Measurements from ENCODE around the gene PCNX2. TPM values are rescaled to one million over a fixed set of nuclear protein-coding genes. Genes with fewer than 3 reads are reported as not detected.

The PCNX2 gene
- total RNA-seq, 4 donors from 2014 or later, result 4.3 to 19.5 (median 9.0) TPM

DNA sequence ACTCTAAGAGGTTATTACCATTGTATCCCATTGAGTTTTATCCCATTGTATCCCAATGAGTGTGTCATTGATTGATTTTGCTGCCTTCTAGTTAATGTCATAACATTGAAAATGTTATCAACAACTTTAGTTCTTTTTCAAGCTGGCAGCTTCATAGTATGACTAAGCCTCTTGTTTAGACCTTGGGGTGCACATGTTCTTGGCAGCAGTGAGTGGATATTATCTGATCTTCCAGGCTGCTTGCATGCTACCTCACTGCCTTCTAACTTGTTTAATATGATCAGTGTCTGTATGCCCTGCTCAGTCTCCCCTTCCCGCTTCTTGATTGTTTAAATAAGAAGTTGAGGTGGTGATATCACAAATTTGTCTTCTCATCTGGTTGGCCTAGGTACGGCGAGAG lies 320.6 kb downstream of the PCNX2 start:
- H3K4me1 ChIP-seq, result peaks cover 0 to 16% (median 0%) of the 10 kb centered on the region in 3 donors
- intact Hi-C loops (cut with DNase I), result no loop called here
- H3K27me3 ChIP-seq, result no peaks in the 10 kb centered on the region
- 80 to 91% methylated on average over 1 to 3 of the region's 3 CpGs for WGBS, 2 donors
- peaks cover 13 to 86% (median 18%) of the 10 kb centered on the region in 3 donors for H3K36me3 ChIP-seq
- TF ChIP-seq POLR2A (IDR thresholded peaks at IDR 0.05), result no peak
- TF ChIP-seq, protein P1, sequence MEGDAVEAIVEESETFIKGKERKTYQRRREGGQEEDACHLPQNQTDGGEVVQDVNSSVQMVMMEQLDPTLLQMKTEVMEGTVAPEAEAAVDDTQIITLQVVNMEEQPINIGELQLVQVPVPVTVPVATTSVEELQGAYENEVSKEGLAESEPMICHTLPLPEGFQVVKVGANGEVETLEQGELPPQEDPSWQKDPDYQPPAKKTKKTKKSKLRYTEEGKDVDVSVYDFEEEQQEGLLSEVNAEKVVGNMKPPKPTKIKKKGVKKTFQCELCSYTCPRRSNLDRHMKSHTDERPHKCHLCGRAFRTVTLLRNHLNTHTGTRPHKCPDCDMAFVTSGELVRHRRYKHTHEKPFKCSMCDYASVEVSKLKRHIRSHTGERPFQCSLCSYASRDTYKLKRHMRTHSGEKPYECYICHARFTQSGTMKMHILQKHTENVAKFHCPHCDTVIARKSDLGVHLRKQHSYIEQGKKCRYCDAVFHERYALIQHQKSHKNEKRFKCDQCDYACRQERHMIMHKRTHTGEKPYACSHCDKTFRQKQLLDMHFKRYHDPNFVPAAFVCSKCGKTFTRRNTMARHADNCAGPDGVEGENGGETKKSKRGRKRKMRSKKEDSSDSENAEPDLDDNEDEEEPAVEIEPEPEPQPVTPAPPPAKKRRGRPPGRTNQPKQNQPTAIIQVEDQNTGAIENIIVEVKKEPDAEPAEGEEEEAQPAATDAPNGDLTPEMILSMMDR (IDR thresholded peaks at IDR 0.05), result no peak
- peaks cover 0 to 20% (median 16%) of the 10 kb centered on the region in 3 donors for H3K9me3 ChIP-seq
- no peak overlapping the region for H3K4me3 ChIP-seq
- peak overlapping the region in 1 of 4 donors; percentile 9 for H3K27ac ChIP-seq
- DNase-seq, result no peak

DNA sequence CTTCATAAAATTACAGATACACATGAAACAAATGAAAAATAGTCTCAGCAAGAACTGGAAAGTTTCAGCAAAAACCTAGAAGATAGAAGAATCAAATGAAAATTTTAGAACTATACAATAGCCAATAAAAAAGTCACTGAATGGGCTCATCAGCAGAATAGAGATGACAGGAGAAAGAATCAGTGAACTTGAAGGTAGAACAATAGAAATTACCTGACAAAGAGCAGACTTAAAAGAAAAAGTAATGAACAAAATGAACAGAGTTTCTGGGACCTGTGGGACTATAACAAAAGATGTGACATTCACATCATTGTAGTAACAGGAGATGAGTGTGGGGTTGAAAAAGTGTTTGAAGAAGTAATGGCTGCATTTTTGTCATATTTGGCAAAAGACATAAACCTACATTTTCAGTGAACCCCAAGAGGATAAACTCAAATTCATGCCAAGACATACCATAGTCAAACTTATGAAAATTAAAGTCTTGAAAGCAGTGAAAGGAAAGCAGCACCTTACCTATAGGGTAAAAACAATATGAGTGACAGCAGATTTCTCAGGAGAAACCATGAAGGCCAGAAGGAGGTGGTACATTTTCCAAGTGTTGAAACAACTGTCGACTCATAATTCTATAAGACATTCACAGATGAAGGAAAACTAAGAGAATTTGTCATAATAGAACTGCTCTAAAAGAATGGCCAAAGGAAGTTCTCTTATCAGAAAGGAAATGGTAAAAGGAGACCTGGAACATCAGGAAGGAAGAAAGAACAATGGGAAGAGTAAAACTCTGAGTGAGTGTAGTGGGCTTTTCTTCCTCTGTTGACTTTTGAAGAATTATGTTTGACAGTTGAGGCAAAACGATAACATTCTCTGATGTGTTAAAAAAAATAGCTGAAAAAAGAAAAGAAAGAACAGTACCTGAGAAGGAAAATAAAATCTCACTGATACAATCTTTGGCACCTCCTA lies 321.6 kb downstream of the PCNX2 start:
- no peak overlapping the region for H3K4me3 ChIP-seq
- no peak for DNase-seq
- peaks cover 13 to 87% (median 18%) of the 10 kb centered on the region in 3 donors for H3K36me3 ChIP-seq
- intact Hi-C loops (cut with DNase I), result no loop called here
- H3K9me3 ChIP-seq, result peaks cover 0 to 20% (median 16%) of the 10 kb centered on the region in 3 donors
- TF ChIP-seq, protein P1 (IDR thresholded peaks at IDR 0.05), result no peak
- TF ChIP-seq POLR2A (IDR thresholded peaks at IDR 0.05), result no peak
- no peak overlapping the region for H3K27ac ChIP-seq
- H3K27me3 ChIP-seq, result no peaks in the 10 kb centered on the region
- WGBS, 2 donors, result 76 to 89% methylated on average over 2 of the region's 2 CpGs
- peaks cover 0 to 15% (median 0%) of the 10 kb centered on the region in 3 donors for H3K4me1 ChIP-seq

DNA sequence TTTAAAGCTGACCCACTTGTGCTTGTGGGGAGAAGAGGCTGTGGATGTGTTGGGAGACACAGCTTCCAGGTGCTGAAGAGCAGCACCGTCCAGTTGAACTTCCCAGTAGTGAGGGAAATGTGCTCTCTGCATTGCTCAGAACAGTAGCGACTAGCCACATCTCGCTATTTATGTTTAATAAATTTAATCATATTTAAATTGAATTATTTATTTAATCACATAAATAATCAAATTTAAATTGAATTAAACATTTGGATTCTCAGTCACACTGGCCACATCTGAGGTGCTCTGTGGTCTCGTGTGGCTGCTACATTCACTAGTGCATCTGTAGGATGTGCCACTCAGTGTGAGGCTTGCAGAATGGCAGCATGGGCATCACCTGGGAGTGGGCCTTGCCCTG lies 325.0 kb downstream of the PCNX2 start:
- TF ChIP-seq, protein P1 (IDR thresholded peaks at IDR 0.05), result no peak
- TF ChIP-seq POLR2A (IDR thresholded peaks at IDR 0.05), result no peak
- intact Hi-C loops (cut with DNase I), result no loop called here
- Histone ChIP-seq H3K36me3 (peaks cover 6 to 83% (median 10%) of the 10 kb centered on the region in 3 donors), H3K4me3 (no peak overlapping the region), H3K27ac (no peak overlapping the region), H3K4me1 (peaks cover 0 to 19% (median under 1%) of the 10 kb centered on the region in 3 donors), H3K27me3 (no peaks in the 10 kb centered on the region), H3K9me3 (peaks cover 0 to 20% (median 16%) of the 10 kb centered on the region in 3 donors)
- DNase-seq, result no peak
- 84 to 89% methylated on average over 4 of the region's 4 CpGs for WGBS, 2 donors

DNA sequence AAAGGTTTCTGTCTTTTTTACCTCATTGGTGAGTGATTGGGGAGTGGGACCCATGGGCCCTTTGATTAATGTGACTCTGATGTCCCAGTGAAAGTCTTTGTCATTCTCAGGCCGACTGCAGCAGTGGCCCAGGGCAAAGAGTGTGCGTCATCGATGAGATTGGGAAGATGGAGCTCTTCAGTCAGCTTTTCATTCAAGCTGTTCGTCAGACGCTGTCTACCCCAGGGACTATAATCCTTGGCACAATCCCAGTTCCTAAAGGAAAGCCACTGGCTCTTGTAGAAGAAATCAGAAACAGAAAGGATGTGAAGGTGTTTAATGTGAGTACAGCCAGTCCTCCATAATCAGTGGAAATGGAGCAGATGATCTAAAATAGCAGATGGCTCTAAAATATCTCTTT lies 325.7 kb downstream of the PCNX2 start:
- H3K36me3 ChIP-seq, result peaks cover 6 to 89% (median 10%) of the 10 kb centered on the region in 3 donors

More for the DNA sequence above, 325.7 kb downstream of the PCNX2 start:
- H3K9me3 ChIP-seq, result peaks cover 0 to 20% (median 16%) of the 10 kb centered on the region in 3 donors
- H3K4me1 ChIP-seq, result peaks cover 0 to 18% (median 3%) of the 10 kb centered on the region in 3 donors
- H3K27me3 ChIP-seq, result no peaks in the 10 kb centered on the region
- DNase-seq, result no peak
- intact Hi-C loops (cut with DNase I), result no loop called here
- H3K4me3 ChIP-seq, result no peak overlapping the region
- 72 to 86% methylated on average over 5 of the region's 5 CpGs for WGBS, 2 donors
- H3K27ac ChIP-seq, result no peak overlapping the region
- TF ChIP-seq, protein P1 (IDR thresholded peaks at IDR 0.05), result no peak
- TF ChIP-seq POLR2A (IDR thresholded peaks at IDR 0.05), result no peak

Data from esophagus squamous epithelium (tissue), 5 donors.